Cerebellar nuclear complex (tissue), 1 donor: ENCODE measurements around the gene MAMLD1.
A peak's percentile ranks its signal among the peaks of the same experiment; 100 is the strongest.

Experiments used
- DNase-seq, 2 experiments: peaks; one replicate each; lab custom pipeline; 2025; lab: John Stamatoyannopoulos, UW

MAMLD1 gene

GRCh38 chrX:150459196-150459595, 96.1 kb downstream of the MAMLD1 start:
- no peak for DNase-seq

GRCh38 chrX:150460063-150460462, 96.9 kb downstream of the MAMLD1 start:
- DNase-seq, result no peak

GRCh38 chrX:150460781-150461180, 97.7 kb downstream of the MAMLD1 start:
- no peak for DNase-seq

DNA sequence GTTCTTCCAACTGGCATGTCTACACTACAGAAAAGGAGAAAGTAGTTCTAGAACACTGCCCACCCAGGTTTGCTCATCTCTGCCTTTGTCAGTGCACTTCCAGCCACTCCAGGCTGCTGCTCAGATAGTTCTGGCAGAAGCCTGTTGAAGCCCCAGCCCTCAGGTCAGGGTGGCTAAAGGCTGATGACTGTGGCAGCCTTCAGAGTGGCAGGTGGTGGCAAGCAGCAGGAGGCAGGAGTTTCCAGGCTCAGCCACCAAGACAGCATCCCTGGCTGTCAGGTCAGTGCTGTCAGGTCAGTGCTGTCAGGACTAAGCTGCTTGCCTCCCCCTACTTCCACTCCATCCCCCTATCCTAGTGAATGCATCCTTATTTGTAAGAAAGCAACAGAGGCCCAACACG, 100.4 kb downstream of the MAMLD1 start:
- peak in 1 of 2 experiments; percentile 9 for DNase-seq

DNA sequence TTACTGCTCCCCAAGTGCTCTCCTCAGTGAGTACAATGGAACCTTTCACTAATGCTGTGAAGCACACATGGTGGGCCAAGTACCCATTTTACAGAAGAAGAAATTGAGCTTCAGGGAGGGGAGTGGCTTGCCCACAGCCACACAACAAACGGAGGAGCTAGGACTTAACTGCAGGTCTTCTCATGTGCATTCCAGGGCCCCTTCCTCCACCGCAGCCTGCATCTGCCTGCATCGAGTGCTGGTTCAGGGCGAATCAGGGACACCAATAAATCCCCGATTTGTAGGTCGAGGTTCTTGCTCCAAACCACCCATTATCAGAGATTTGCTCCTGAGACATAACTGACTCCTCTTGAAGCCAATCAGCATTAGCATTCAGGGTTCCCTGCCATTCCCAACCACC, 100.9 kb downstream of the MAMLD1 start:
- DNase-seq, result no peak

DNA sequence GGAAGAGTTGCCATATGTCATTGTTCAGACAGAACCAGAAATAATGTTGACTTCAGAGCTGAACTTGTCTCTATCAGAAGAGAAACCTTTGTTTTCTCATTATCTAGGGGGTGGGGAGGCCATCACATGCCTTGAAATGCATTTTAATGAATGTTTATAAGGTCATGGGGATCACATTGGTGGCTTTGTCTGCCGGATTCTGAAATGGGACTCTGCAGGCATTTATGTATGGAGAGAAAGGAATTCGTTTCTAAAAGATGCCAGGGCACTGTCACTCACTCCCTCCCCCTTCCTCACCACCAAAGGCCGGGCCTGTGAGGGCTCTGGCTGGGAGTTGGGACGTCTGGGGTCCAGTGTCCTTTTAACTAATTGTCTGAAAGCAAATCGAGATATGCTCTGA, 102.2 kb downstream of the MAMLD1 start:
- no peak for DNase-seq

GRCh38 chrX:150465881-150466775, 103.0 kb downstream of the MAMLD1 start:
- no peak for DNase-seq

DNA sequence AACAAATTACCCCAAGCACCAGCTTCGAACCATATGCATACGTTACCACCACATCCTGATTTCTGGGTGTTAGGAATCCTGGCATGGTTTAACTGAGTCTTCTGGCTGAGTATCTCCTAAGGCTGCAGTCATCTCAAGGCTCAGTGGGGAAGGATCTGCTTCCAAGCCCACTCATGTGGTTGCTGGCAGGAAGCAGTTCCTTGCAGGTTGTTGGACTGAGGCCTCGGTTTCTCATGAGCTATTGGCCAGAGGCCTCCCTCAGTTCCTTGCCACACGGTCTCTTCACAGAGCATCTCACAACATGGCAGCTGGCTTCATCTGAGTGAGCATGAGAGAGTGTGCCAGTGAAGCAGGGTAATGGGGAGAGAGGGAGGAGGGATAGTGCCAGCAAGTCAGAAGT, 109.2 kb downstream of the MAMLD1 start:
- no peak for DNase-seq

- DNase-seq, result no peak
Observed at GRCh38 chrX:150473371-150473770, 110.3 kb downstream of the MAMLD1 start.

- DNase-seq, result no peak
Observed at GRCh38 chrX:150475461-150475860, 112.3 kb downstream of the MAMLD1 start.

GRCh38 chrX:150476164-150476699, 113.1 kb downstream of the MAMLD1 start:
- DNase-seq, result no peak

DNA sequence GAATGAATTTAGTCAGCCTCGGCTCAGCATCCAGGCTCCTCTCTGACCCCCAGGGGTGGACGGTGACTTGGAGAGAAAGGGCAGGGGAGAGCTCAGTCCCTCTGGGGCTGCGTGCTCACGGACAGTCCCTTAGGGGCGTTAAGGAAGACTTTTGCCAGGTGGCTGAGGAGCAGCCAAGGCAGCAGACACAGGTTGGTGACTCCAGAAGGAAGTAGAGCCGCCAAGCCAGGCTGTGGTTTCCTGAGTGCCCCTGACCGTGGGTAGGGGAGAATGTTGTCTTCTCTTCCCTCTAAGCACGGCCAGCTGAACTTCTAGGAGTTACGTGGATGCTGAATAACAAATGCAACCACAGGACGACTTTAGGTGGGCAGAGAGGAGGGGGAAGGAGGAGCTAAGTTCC, 114.3 kb downstream of the MAMLD1 start:
- DNase-seq, result no peak

DNA sequence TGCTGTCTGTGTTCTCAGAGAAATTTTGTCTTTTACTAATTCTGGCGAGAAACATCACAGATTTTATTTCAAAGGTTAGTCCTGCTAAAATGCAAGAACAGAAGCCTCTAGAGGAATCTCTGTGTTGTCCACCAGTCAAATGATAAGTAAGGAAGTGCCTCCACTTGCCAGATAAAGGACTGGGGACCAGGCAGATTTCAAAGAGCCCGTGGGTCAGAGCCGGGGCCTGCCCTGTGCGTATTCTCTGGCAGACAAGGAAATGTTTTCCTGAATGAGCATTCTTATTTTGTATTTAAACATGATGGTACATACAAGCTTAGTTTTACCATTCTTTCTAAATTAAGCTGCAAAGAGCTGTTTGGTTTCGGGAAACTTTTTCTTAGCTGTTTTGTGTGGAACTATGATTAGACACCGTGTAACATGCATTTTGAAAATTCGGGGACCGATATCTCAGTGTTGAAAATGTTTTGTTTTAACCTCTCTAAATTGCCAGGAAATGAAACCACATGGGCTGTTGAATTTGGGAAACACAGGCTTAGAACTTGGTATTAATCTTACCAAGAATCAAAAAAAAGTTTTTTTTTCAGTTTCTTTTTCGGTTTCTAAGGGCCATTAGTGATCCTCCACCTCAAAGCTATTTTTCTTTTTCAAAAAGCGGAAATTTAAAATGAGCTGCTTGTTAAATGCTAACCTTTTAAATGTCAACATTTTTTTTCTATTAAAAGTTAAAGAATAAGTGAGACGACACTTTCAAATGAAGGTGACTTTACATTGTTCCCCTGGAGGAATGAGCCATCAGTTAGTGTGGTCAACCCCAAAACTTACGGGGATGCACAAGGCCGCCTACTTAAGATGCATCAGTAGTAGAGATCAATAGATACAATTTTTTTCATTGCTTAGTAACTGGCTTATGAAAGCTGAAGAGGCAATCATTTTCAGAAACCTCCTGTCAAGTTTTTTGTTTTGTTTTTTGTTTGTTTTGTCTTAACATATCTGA, 115.7 kb downstream of the MAMLD1 start:
- no peak for DNase-seq

GRCh38 chrX:150482537-150483206, 119.6 kb downstream of the MAMLD1 start:
- no peak for DNase-seq

DNA sequence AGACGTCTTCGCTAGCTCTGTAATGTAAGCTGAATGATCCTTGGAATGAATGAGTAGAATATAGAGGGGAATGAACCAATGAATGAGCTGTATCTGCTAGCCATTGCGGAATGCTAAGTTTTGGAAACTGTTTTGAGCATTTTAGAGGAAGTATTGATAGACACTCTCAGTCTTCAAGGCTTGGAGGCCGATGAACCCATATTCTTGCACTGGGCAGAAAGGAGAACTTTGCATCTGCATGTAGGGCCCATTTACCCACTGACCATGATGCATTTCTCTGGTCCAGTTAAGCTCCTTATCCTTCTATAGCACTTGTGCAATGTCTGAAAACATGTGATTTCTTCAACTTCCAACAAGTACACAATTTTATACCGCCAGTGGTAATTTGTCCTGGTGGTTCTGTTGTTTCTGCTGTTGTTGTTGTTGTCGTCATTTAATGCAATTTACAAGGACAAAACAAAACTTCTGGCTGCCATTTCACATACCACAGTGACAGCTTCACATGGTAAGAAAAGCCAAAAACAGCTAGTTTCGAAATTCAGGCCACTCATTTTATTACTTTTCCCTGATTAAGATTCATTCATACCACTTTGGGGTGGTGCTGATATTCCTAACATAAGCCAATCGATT, 120.4 kb downstream of the MAMLD1 start:
- no peak for DNase-seq

DNA sequence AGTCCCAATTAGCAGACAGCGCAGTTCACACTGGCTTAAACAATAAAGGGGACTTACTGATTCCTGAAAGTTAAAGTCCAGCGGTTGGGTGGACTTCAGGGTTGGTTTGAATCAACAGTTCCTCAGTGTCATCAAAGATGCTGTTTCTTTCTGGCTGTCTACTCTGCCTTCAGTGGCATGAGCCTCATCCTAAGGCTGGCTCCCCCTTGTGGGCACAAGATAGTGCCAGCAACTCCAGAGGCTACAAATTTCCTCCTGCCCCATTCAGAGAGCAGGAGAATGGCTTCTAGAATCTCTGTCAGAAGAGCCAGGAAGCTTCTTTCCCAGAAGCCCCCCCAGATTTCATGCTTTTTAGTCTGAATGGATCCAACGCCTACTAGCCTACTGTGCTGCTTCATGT, 122.9 kb downstream of the MAMLD1 start:
- DNase-seq, result peak in 1 of 2 experiments; percentile 4

GRCh38 chrX:150487369-150488094, 124.4 kb downstream of the MAMLD1 start:
- DNase-seq, result no peak

DNA sequence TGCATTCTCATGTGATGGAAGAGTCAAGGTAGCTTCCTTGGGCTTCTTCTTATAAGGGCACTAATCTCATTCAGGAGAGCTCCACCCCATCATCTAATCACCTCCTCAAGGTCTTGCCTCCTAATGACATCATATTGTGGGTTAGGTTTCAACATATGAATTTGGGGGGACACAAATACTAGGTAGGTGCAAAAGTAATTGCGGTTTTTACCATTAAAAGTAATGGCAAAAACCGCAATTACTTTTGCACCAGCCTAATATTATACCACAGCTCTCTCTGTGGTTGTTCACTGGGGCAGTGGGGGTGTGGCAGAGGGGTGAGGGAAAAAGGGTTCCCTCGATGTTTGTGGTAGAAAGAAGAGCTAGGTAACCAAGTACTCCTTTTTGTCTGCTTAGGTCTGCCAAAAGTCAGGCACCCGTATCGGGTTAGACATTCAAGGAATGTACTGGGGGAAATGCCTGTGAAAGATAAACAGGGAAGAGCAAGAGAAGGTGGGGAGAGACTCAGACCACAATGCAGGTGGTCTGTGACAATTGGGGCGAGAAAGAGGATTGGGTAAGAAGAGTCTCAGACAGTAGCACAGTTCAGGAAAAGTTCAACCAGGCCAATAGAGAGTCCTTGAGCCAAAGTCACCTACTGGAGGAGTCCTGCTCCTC, 126.4 kb downstream of the MAMLD1 start:
- no peak for DNase-seq

DNA sequence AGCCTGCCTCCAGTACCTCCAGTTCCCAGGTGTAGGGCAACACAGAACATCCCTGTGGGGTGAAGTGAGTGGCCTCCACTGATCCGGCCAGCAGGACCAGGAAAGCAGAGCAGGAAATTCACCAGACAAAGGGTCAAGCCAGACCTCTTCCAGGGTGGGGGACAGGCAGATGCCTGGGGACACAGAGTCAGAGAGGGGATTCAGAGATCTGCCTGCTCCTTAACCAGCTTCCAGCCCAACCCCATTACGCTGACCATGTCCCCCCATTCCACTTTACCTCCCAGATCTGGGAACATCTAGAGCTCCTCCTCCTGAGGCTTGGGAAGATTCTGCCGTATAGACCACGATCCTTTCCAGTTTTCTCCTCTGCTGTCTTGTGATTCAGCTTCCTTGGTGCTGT, 132.4 kb downstream of the MAMLD1 start:
- no peak for DNase-seq

DNA sequence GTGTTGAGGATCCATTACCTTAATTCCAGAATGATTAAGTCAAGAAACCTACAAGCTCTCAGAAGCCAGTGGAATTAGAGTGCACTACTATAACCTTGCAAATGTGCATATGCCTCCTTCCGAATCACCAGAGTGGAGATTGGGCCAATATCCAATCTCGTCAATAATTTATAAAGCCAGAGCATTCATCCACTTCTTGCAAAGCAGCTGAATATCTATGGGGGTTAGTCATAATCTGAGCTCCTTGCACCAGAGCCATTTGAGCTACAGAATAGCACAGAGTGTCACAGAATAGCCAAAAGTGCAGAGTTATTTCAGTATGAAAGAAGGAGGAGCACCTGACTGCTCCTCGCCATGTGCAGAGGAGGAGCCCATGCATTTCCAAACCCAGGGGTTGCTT, 136.1 kb downstream of the MAMLD1 start:
- no peak for DNase-seq
